HL-60 (cell line): ENCODE results near the gene ATP11B.

Experiments
- DNase-seq, 2 experiments: peaks; one replicate each; pipeline ENCODE4 v3.0.0-alpha.2; 2010 to 2020; ENCODE audit warnings: low read depth in 1 of 2, low spot score in 1 of 2
- H3K27ac ChIP-seq: fragments of 250-450 bp; sonication (Bioruptor Pico); replicated peaks from 2 replicates; pipeline ENCODE4 v1.5.1; 2020; ENCODE audit warnings: mild to moderate bottlenecking, moderate library complexity
- H3K27me3 ChIP-seq: fragments of 250-450 bp; sonication (Bioruptor Pico); 2 replicates; pipeline ENCODE4 v1.5.1; 2021; ENCODE audit warnings: mild to moderate bottlenecking, moderate library complexity; ENCODE audit not compliant: insufficient read depth, poor library complexity, severe bottlenecking
- H3K4me3 ChIP-seq: replicated peaks from 2 replicates; pipeline ENCODE4 v1.5.1; 2011; ENCODE audit warnings: mild to moderate bottlenecking, control low read depth, low read length; ENCODE audit not compliant: insufficient read depth
- CTCF ChIP-seq: IDR thresholded peaks from one replicate; pipeline ENCODE4 v1.5.1; 2011; ENCODE audit warnings: low read length, control low read depth, inconsistent platforms; ENCODE audit not compliant: insufficient read depth
- GABPA ChIP-seq: IDR thresholded peaks from 2 replicates; pipeline ENCODE4 v1.6.1; 2012; ENCODE audit warnings: low read depth
- POLR2AphosphoS5 ChIP-seq: IDR thresholded peaks from 2 replicates; pipeline ENCODE4 v1.6.1; 2012; ENCODE audit warnings: low read depth
- REST ChIP-seq: IDR thresholded peaks from 2 replicates; pipeline ENCODE4 v1.6.1; 2012; ENCODE audit warnings: low read depth; ENCODE audit not compliant: insufficient replicate concordance
- SPI1 ChIP-seq: IDR thresholded peaks from 2 replicates; pipeline ENCODE4 v1.6.1; 2012; ENCODE audit warnings: low read depth, mild to moderate bottlenecking, borderline replicate concordance

Gene ATP11B

GRCh38 chr3:182810574-182811268, 17.4 kb downstream of the ATP11B start:
- H3K27me3 ChIP-seq = no peaks in the 10 kb centered on the region
- no peak for DNase-seq
- no peak overlapping the region for H3K4me3 ChIP-seq
- no peak overlapping the region for H3K27ac ChIP-seq
- TF ChIP-seq REST (no peak), SPI1 (no peak), CTCF (no peak)

DNA sequence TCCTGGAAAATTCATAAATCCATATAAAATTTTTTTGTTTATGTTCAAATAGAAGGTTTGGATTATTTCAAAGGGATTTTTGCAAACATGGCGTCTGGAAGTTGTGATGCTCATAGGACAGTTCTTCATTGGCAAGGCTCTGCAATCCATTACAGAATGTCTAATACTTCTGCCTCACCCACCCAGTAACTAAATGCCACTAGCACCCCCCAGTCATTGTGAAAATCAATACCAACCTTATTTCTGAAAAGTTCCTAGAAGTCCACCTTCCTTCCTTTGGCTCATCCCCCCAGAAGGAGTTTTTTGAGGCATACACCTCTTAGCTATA, 17.9 kb downstream of the ATP11B start:
- Histone ChIP-seq H3K4me3 (no peak overlapping the region), H3K27me3 (no peaks in the 10 kb centered on the region), H3K27ac (no peak overlapping the region)
- DNase-seq = no peak
- TF ChIP-seq REST (no peak), GABPA (no peak), CTCF (no peak), POLR2AphosphoS5 (no peak), SPI1 (no peak)

DNA sequence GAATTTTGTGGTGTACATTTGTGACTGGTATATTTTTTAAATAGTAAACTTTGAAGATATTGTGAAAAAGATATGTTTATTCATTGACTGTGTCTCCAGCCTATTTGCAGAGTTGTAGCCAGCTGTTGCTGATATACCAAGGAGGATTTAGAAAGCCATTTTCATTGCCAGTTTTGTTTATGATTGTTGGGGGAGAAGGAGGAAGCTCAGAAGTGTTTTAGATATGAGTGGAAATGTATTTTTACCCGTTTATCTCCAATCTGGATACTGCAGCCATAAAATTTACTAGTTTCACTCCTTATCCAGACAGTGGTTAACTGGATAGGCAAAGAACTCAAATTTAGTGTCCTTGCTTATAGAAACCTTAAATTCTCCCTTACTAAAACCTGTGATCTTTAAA, 18.8 kb downstream of the ATP11B start:
- Histone ChIP-seq H3K27me3 (no peaks in the 10 kb centered on the region), H3K27ac (no peak overlapping the region), H3K4me3 (no peak overlapping the region)
- DNase-seq = no peak
- no peak for TF ChIP-seq SPI1
- TF ChIP-seq GABPA = no peak
- no peak for TF ChIP-seq CTCF
- TF ChIP-seq POLR2AphosphoS5 = no peak
- TF ChIP-seq REST = no peak
